Neural crest cell (in vitro differentiated cells): Measurements from ENCODE around the gene EXT2. TPM values are rescaled to one million over a fixed set of nuclear protein-coding genes. Genes with fewer than 3 reads are reported as not detected.

ENCODE experiments used
- DNase-seq: peaks from one replicate; pipeline ENCODE4 v3.0.0; 2021; ENCODE audit warnings: low read depth, mixed read lengths, low spot score
- H3K27ac Mint-ChIP-seq: one replicate; pipeline ENCODE4 v1.8.0; 2021; ENCODE audit warnings: mild to moderate bottlenecking, mixed read lengths; ENCODE audit not compliant: unreplicated experiment
- H3K27me3 Mint-ChIP-seq: 2 replicates; pipeline ENCODE4 v1.8.0; 2021; ENCODE audit warnings: low read depth, mild to moderate bottlenecking, mixed read lengths
- H3K36me3 Mint-ChIP-seq: 2 replicates; pipeline ENCODE4 v1.8.0; 2021; ENCODE audit warnings: low read depth, mild to moderate bottlenecking, mixed read lengths
- H3K4me1 Mint-ChIP-seq: 2 replicates; pipeline ENCODE4 v1.8.0; 2021; ENCODE audit warnings: mixed read lengths
- H3K4me3 Mint-ChIP-seq: one replicate; pipeline ENCODE4 v1.8.0; 2021; ENCODE audit warnings: mild to moderate bottlenecking, mixed read lengths
- H3K9me3 Mint-ChIP-seq: 2 replicates; pipeline ENCODE4 v1.8.0; 2021; ENCODE audit warnings: mixed read lengths
- CTCF ChIP-seq: fragments of 200-600 bp; sonication (generic); conservative IDR thresholded peaks from 2 replicates; pipeline ENCODE4 v1.5.0; 2021; ENCODE audit warnings: antibody characterized with exemption, mild to moderate bottlenecking
- total RNA-seq: library from RNA; stranded (reverse); gene quantifications from 2 replicates; pipeline ENCODE4 v1.2.1, GENCODE V29; 2021

The EXT2 gene
- total RNA-seq, 1 donor from 2014 or later: 56.6 TPM

GRCh38 chr11:44252999-44253602 lies 157.6 kb downstream of the EXT2 start:
- H3K9me3 Mint-ChIP-seq: peaks cover 27% of the 10 kb centered on the region
- H3K36me3 Mint-ChIP-seq: peaks cover 41% of the 10 kb centered on the region
- DNase-seq: no peak
- H3K27me3 Mint-ChIP-seq: no peaks in the 10 kb centered on the region
- H3K4me1 Mint-ChIP-seq: no peaks in the 10 kb centered on the region
- H3K4me3 Mint-ChIP-seq: no peak overlapping the region
- no peak overlapping the region for H3K27ac Mint-ChIP-seq
- no peak for TF ChIP-seq CTCF

- peaks cover 32% of the 10 kb centered on the region for H3K36me3 Mint-ChIP-seq
- H3K9me3 Mint-ChIP-seq: peaks cover 27% of the 10 kb centered on the region
- H3K4me3 Mint-ChIP-seq: no peak overlapping the region
- H3K27me3 Mint-ChIP-seq: peaks cover 3% of the 10 kb centered on the region
- H3K27ac Mint-ChIP-seq: no peak overlapping the region
- peaks cover 3% of the 10 kb centered on the region for H3K4me1 Mint-ChIP-seq
- no peak for DNase-seq
- no peak for TF ChIP-seq CTCF
Measured at GRCh38 chr11:44255406-44256071, 160.1 kb downstream of the EXT2 start.

GRCh38 chr11:44256673-44257291 lies 161.3 kb downstream of the EXT2 start:
- peaks cover 3% of the 10 kb centered on the region for H3K4me1 Mint-ChIP-seq
- H3K36me3 Mint-ChIP-seq: peaks cover 21% of the 10 kb centered on the region
- DNase-seq: no peak
- H3K9me3 Mint-ChIP-seq: peaks cover 20% of the 10 kb centered on the region
- H3K4me3 Mint-ChIP-seq: no peak overlapping the region
- H3K27me3 Mint-ChIP-seq: peaks cover 3% of the 10 kb centered on the region
- no peak for TF ChIP-seq CTCF
- no peak overlapping the region for H3K27ac Mint-ChIP-seq

GRCh38 chr11:44257338-44258189 lies 162.1 kb downstream of the EXT2 start:
- peaks cover 12% of the 10 kb centered on the region for H3K9me3 Mint-ChIP-seq
- H3K4me3 Mint-ChIP-seq: no peak overlapping the region
- no peak overlapping the region for H3K27ac Mint-ChIP-seq
- H3K36me3 Mint-ChIP-seq: peaks cover 13% of the 10 kb centered on the region
- no peak for DNase-seq
- H3K27me3 Mint-ChIP-seq: peaks cover 4% of the 10 kb centered on the region
- peaks cover 3% of the 10 kb centered on the region for H3K4me1 Mint-ChIP-seq
- no peak for TF ChIP-seq CTCF

GRCh38 chr11:44258190-44258489 lies 162.7 kb downstream of the EXT2 start:
- Mint-ChIP-seq H3K4me3 (no peak overlapping the region), H3K36me3 (peaks cover 7% of the 10 kb centered on the region)

More at GRCh38 chr11:44258190-44258489, 162.7 kb downstream of the EXT2 start:
- H3K9me3 Mint-ChIP-seq: peaks cover 7% of the 10 kb centered on the region
- DNase-seq: no peak
- peaks cover 3% of the 10 kb centered on the region for H3K4me1 Mint-ChIP-seq
- no peak for TF ChIP-seq CTCF
- H3K27ac Mint-ChIP-seq: no peak overlapping the region
- peaks cover 6% of the 10 kb centered on the region for H3K27me3 Mint-ChIP-seq
